PC-3 (cell line): ENCODE measurements around the gene CHAT. TPM values are rescaled to one million over a fixed set of nuclear protein-coding genes. Genes with fewer than 3 reads are reported as not detected.

Experiments
- ATAC-seq: fragments of 200-7000 bp; cut with Tn5 transposase; 2 replicates; pipeline ENCODE4 v1.9.1; 2020; ENCODE audit warnings: mild to moderate bottlenecking, moderate library complexity
- BruUV-seq: library from RNA; stranded (reverse); fragments of 400-500 nt; replicated peaks from 2 replicates; lab custom pipeline; 2021; lab: Mats Ljungman, UMichigan
- CTCF ChIA-PET: fragments of 300-600 bp; sonication (Branson Sonifier 250); formaldehyde crosslinking; loops from one replicate; lab custom pipeline; 2022; ENCODE audit warnings: antibody characterized with exemption; lab: Charles Lee
- POLR2A ChIA-PET: fragments of 300-600 bp; sonication (Branson Sonifier 250); formaldehyde crosslinking; loops from one replicate; lab custom pipeline; 2022; ENCODE audit warnings: antibody characterized with exemption; ENCODE audit not compliant: unreplicated experiment; lab: Charles Lee
- DNase-seq: peaks from one replicate; pipeline ENCODE4 v3.0.0-alpha.2; 2015
- H2AFZ ChIP-seq: fragments of 300-600 bp; sonication (generic); 2 replicates; pipeline ENCODE4 v1.6.0; 2016; ENCODE audit warnings: antibody characterized with exemption, low read length
- H3F3A ChIP-seq: fragments of 300-600 bp; sonication (generic); one replicate; pipeline ENCODE4 v1.6.0; 2017; ENCODE audit warnings: antibody characterized with exemption, low read length, control low read depth, mild to moderate bottlenecking; ENCODE audit not compliant: unreplicated experiment
- H3K27ac ChIP-seq: fragments of 300-600 bp; sonication (generic); 2 replicates; pipeline ENCODE4 v1.5.1; 2016; ENCODE audit warnings: mild to moderate bottlenecking, low read length
- H3K27me3 ChIP-seq: fragments of 300-600 bp; sonication (generic); 2 replicates; pipeline ENCODE4 v1.6.1; 2016; ENCODE audit warnings: low read length, mixed read lengths
- H3K36me3 ChIP-seq: fragments of 300-600 bp; sonication (generic); 2 replicates; pipeline ENCODE4 v1.6.1; 2016; ENCODE audit warnings: low read depth, mixed run types, low read length, mixed read lengths
- H3K4me1 ChIP-seq: fragments of 300-600 bp; sonication (generic); 2 replicates; pipeline ENCODE4 v1.5.1; 2016; ENCODE audit warnings: low read length; ENCODE audit not compliant: insufficient read depth
- H3K4me2 ChIP-seq: fragments of 300-600 bp; sonication (generic); 2 replicates; pipeline ENCODE4 v1.6.0; 2016; ENCODE audit warnings: low read length
- H3K4me3 ChIP-seq: fragments of 300-600 bp; sonication (generic); 2 replicates; pipeline ENCODE4 v1.5.1; 2016; ENCODE audit warnings: mild to moderate bottlenecking, low read length, mixed read lengths
- H3K79me2 ChIP-seq: fragments of 300-600 bp; sonication (generic); 2 replicates; pipeline ENCODE4 v1.6.1; 2017; ENCODE audit warnings: low read length, mixed read lengths
- H3K9ac ChIP-seq: fragments of 300-600 bp; sonication (generic); 2 replicates; pipeline ENCODE4 v1.6.0; 2016; ENCODE audit warnings: mild to moderate bottlenecking, low read length
- H3K9me2 ChIP-seq: fragments of 300-600 bp; sonication (generic); replicated peaks from 2 replicates; pipeline ENCODE4 v1.6.1; 2016; ENCODE audit warnings: mixed run types, low read length, mixed read lengths
- H3K9me3 ChIP-seq: fragments of 300-600 bp; sonication (generic); 2 replicates; pipeline ENCODE4 v1.6.1; 2016; ENCODE audit warnings: low read length, mixed read lengths
- H4K20me1 ChIP-seq: fragments of 300-600 bp; sonication (generic); 2 replicates; pipeline ENCODE4 v1.6.1; 2016; ENCODE audit warnings: low read length, mixed read lengths
- EZH2 ChIP-seq: fragments of 300-600 bp; sonication (generic); IDR thresholded peaks from one replicate; pipeline ENCODE4 v1.6.1; 2017; ENCODE audit warnings: antibody characterized with exemption, mild to moderate bottlenecking, low read length; ENCODE audit not compliant: unreplicated experiment
- EZH2phosphoT487 ChIP-seq: fragments of 300-600 bp; sonication (generic); IDR thresholded peaks from 2 replicates; pipeline ENCODE4 v1.6.1; 2018; ENCODE audit warnings: mild to moderate bottlenecking, antibody characterized with exemption, low read length, borderline replicate concordance
- intact Hi-C: fragments of 100-400 bp; cut with micrococcal nuclease; formaldehyde crosslinking; loops from 2 replicates; pipeline ENCODE4 v1.9.0; 2023
- total RNA-seq: library from RNA; depleted of rRNA; stranded (reverse); fragments of >200 nt; gene quantifications from 2 replicates; pipeline ENCODE4 v1.2.3, GENCODE V29; 2014
- TF ChIP-seq, protein P1 (sequence below): fragments of 300-600 bp; sonication (generic); conservative IDR thresholded peaks from 2 replicates; pipeline ENCODE4 v1.5.1; 2017; ENCODE audit warnings: antibody characterized with exemption, low read depth, mild to moderate bottlenecking, low read length

Gene CHAT
- total RNA-seq, 1 experiment from 2014 or later = not detected

DNA sequence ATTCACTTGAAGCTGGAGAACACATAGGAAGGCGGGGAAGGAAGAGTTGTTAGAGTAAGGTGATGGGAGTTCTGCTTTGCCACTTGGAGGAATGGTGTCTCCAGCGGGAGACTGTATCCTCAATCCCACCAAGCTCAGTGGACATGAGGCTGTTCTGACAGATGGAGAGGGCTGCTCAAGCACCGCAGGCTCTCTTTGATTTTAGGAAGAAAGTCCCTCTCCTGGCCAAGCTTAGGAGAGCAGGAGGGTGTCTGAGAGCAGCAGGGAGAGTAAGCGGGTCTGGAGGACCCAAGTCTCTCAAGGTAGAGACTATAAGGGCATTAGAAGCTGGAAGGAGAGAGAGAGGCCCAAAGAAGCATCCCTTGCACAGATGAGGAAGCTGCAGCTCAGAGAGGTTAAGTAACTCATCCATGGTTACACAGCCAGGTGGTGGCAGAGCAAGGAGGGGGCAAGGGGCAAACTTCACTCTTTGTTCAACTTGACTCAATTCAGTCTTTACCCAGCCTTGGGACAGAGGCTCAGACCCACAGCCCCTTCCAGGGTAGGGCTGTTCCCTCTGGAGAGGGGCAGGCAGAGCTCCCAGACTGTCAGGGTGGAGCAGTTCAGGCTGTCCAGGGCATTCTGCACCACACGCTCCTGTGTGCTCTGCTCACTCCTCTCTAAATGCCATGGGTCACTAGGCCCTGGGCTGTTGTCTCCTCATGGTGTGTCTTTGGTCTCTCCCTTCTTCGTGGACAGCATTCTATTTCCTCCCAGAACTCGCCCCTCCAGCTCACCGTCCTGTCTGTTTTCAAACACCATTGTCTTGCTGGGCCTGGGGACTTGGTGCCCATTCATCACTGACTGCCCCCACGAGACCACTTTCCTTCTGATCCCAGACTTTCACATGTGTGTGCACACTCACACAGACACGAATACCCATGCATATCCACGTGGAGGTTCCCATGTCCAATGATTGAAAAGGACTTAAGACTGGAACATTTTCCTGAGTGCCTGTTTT, 8.9 kb downstream of the CHAT start:
- CTCF ChIA-PET = no interaction called here
- no TSS peak for BruUV-seq
- Histone ChIP-seq H3K9me3 (no peaks in the 10 kb centered on the region), H2AFZ (no peak overlapping the region), H4K20me1 (no peaks in the 10 kb centered on the region), H3K9ac (no peak overlapping the region), H3K9me2 (no peaks in the 10 kb centered on the region), H3K27ac (no peak overlapping the region), H3K27me3 (peaks cover 59% of the 10 kb centered on the region), H3K79me2 (no peaks in the 10 kb centered on the region), H3K4me2 (no peak overlapping the region), H3K4me1 (no peaks in the 10 kb centered on the region), H3K4me3 (no peak overlapping the region), H3K36me3 (no peaks in the 10 kb centered on the region), H3F3A (no peaks in the 10 kb centered on the region)
- intact Hi-C loops = no loop called here
- TF ChIP-seq EZH2 = no peak
- no peak for TF ChIP-seq EZH2phosphoT487
- TF ChIP-seq, protein P1, sequence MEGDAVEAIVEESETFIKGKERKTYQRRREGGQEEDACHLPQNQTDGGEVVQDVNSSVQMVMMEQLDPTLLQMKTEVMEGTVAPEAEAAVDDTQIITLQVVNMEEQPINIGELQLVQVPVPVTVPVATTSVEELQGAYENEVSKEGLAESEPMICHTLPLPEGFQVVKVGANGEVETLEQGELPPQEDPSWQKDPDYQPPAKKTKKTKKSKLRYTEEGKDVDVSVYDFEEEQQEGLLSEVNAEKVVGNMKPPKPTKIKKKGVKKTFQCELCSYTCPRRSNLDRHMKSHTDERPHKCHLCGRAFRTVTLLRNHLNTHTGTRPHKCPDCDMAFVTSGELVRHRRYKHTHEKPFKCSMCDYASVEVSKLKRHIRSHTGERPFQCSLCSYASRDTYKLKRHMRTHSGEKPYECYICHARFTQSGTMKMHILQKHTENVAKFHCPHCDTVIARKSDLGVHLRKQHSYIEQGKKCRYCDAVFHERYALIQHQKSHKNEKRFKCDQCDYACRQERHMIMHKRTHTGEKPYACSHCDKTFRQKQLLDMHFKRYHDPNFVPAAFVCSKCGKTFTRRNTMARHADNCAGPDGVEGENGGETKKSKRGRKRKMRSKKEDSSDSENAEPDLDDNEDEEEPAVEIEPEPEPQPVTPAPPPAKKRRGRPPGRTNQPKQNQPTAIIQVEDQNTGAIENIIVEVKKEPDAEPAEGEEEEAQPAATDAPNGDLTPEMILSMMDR = no peak
- DNase-seq = no peak
- no peak for ATAC-seq
- POLR2A ChIA-PET = no interaction called here

DNA sequence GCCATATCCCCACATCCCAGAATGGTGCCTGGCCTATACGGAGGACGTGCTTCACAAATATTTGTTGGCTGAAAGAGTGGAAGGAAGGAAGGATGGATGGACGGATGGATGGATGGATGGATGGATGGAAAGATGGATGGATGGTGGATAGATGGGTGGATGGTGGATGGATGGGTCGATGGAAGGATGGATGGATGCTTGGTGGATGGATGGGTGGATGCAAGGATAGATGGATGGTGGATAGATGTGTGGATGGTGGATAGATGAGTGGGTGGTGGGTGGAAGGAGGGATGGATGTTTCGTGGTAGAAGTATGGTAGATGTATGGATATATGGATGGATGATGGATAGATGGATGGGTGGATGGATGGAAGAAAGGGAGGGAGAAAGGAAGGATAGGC, 10.8 kb downstream of the CHAT start:
- ATAC-seq (no peak), DNase-seq (no peak)
- H3K27ac ChIP-seq = no peak overlapping the region
- H3F3A ChIP-seq = no peaks in the 10 kb centered on the region
- H2AFZ ChIP-seq = no peak overlapping the region
- no peaks in the 10 kb centered on the region for H3K79me2 ChIP-seq
- H4K20me1 ChIP-seq = no peaks in the 10 kb centered on the region
- no TSS peak for BruUV-seq
- intact Hi-C loops = no loop called here
- ChIA-PET CTCF (no interaction called here), POLR2A (no interaction called here)
- H3K36me3 ChIP-seq = no peaks in the 10 kb centered on the region
- H3K4me1 ChIP-seq = no peaks in the 10 kb centered on the region
- no peaks in the 10 kb centered on the region for H3K9me3 ChIP-seq
- H3K9ac ChIP-seq = no peak overlapping the region
- TF ChIP-seq EZH2 (no peak), EZH2phosphoT487 (no peak)
- no peak overlapping the region for H3K4me2 ChIP-seq
- H3K9me2 ChIP-seq = no peaks in the 10 kb centered on the region
- H3K27me3 ChIP-seq = peaks cover 44% of the 10 kb centered on the region
- no peak overlapping the region for H3K4me3 ChIP-seq

DNA sequence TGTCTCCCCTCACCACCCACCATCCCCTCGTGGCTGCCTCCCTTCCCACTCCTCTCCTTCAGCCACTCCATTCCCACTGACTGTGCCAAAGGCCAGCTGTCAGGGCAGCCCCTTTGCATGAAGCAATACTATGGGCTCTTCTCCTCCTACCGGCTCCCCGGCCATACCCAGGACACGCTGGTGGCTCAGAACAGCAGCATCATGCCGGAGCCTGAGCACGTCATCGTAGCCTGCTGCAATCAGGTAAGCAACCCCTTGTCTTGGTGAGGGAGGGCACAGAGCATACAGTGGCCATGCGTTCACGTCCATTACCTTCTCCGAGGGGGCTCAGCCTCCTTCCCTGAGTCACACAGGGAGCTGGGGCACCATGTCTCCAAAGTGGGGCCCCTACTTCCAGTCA, 11.6 kb downstream of the CHAT start:
- Histone ChIP-seq H3K79me2 (no peaks in the 10 kb centered on the region), H3K9ac (no peak overlapping the region), H3K27me3 (peaks cover 44% of the 10 kb centered on the region), H3F3A (no peaks in the 10 kb centered on the region), H3K9me3 (no peaks in the 10 kb centered on the region), H3K27ac (no peak overlapping the region), H3K4me2 (no peak overlapping the region), H3K9me2 (no peaks in the 10 kb centered on the region), H4K20me1 (no peaks in the 10 kb centered on the region), H2AFZ (no peak overlapping the region), H3K4me1 (no peaks in the 10 kb centered on the region), H3K4me3 (no peak overlapping the region), H3K36me3 (no peaks in the 10 kb centered on the region)
- CTCF ChIA-PET = no interaction called here
- ATAC-seq (no peak), DNase-seq (no peak)
- TF ChIP-seq EZH2phosphoT487 (no peak), EZH2 (no peak)
- TF ChIP-seq, protein P1 = no peak
- POLR2A ChIA-PET = no interaction called here
- no TSS peak for BruUV-seq
- intact Hi-C loops = no loop called here
